GM12892 (cell line): ENCODE results near the gene ONECUT2.

Experiments used
- DNase-seq: peaks from one replicate; pipeline ENCODE4 v3.0.0; 2011; ENCODE audit not compliant: insufficient read length
- FAIRE-seq: peaks from 2 replicates; lab custom pipeline; 2011; peaks lifted over from hg19 to GRCh38; lab: Jason Lieb, UNC
- POLR2A ChIP-seq: IDR thresholded peaks from 2 replicates; pipeline ENCODE4 v1.6.1; 2011; ENCODE audit warnings: low read depth, low read length, control low read depth
- POLR2AphosphoS5 ChIP-seq: IDR thresholded peaks from 2 replicates; pipeline ENCODE4 v1.6.1; 2011; ENCODE audit warnings: low read depth, low read length, control low read depth
- TAF1 ChIP-seq: IDR thresholded peaks from 2 replicates; pipeline ENCODE4 v1.6.1; 2011; ENCODE audit warnings: low read depth, mild to moderate bottlenecking, control low read depth, low read length, borderline replicate concordance

ONECUT2 gene

DNA sequence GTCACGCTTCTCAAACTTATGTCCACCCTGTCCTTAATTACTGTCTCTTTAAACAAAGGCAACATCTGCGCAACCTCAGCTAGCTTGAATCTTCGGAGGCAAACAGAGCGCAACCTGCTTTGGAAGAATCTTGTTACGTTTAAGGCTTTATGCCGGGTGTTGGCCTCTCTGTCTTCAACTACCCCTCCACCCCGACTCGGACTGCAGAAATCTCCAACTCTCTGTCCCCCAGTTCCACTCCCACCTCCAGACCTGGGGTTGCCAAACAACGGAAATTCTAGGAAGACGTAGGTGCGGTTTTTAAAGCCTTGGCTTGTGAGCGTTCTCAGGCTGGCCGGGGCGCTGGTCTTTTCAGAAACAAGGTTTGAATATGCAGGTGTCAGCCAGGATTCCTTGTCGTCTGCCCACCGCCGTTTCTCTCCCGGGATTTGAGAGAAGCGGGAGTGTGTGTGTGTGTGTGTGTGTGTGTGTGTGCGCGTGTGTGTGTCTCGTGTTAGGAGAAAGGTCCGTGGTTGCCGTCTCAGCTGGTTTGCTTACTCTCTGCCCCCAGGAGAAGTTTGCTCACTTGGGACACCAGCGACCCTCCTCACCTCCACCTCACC lies 1.1 kb upstream of the ONECUT2 start:
- TF ChIP-seq POLR2AphosphoS5 (no peak), TAF1 (no peak), POLR2A (no peak)
- FAIRE-seq (no peak), DNase-seq (no peak)

DNA sequence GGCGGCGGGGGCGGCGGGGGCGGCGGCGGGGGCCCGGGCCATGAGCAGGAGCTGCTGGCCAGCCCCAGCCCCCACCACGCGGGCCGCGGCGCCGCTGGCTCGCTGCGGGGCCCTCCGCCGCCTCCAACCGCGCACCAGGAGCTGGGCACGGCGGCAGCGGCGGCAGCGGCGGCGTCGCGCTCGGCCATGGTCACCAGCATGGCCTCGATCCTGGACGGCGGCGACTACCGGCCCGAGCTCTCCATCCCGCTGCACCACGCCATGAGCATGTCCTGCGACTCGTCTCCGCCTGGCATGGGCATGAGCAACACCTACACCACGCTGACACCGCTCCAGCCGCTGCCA lies 644 bp downstream of the ONECUT2 start:
- FAIRE-seq, result no peak
- DNase-seq, result no peak
- TF ChIP-seq POLR2AphosphoS5 (no peak), POLR2A (no peak), TAF1 (no peak)

DNA sequence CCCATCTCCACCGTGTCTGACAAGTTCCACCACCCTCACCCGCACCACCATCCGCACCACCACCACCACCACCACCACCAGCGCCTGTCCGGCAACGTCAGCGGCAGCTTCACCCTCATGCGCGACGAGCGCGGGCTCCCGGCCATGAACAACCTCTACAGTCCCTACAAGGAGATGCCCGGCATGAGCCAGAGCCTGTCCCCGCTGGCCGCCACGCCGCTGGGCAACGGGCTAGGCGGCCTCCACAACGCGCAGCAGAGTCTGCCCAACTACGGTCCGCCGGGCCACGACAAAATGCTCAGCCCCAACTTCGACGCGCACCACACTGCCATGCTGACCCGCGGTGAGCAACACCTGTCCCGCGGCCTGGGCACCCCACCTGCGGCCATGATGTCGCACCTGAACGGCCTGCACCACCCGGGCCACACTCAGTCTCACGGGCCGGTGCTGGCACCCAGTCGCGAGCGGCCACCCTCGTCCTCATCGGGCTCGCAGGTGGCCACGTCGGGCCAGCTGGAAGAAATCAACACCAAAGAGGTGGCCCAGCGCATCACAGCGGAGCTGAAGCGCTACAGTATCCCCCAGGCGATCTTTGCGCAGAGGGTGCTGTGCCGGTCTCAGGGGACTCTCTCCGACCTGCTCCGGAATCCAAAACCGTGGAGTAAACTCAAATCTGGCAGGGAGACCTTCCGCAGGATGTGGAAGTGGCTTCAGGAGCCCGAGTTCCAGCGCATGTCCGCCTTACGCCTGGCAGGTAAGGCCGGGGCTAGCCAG lies 1.2 kb downstream of the ONECUT2 start:
- FAIRE-seq, result no peak
- TF ChIP-seq TAF1 (no peak), POLR2A (no peak), POLR2AphosphoS5 (no peak)
- no peak for DNase-seq

DNA sequence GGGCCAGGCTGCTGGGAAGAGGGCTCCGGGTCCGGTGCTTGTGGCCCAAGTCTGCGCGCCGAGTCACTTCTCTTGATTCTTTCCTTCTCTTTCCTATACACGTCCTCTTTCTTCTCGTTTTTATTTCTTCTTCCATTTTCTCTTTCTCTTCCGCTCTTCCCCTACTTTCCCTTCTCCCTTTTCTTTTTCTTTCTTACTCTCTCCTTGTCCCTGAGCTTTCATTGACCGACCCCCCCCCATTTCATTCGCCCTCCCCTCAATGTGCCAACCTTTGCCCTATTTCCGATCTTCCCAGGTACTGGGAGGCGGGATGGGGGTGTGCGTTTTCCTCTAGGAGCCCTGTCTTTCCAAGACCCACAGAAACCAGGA lies 1.8 kb downstream of the ONECUT2 start:
- DNase-seq (no peak), FAIRE-seq (no peak)
- TF ChIP-seq POLR2A (no peak), TAF1 (no peak), POLR2AphosphoS5 (no peak)

DNA sequence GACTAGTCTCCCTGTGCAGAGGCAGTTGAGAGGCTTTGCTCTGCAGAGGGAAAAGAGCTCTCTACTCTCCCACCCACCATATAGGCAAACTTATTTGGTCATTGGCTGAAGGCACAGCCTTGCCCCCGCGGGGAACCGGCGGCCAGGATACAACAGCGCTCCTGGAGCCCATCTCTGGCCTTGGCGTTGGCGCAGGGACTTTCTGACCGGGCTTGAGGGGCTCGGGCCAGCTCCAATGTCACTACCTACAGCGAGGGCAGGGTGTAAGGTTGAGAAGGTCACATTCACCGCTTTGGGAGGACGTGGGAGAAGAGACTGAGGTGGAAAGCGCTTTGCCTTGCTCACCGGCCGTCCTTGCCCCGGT lies 2.2 kb downstream of the ONECUT2 start:
- TF ChIP-seq POLR2AphosphoS5 (no peak), TAF1 (no peak), POLR2A (no peak)
- FAIRE-seq (no peak), DNase-seq (no peak)

DNA sequence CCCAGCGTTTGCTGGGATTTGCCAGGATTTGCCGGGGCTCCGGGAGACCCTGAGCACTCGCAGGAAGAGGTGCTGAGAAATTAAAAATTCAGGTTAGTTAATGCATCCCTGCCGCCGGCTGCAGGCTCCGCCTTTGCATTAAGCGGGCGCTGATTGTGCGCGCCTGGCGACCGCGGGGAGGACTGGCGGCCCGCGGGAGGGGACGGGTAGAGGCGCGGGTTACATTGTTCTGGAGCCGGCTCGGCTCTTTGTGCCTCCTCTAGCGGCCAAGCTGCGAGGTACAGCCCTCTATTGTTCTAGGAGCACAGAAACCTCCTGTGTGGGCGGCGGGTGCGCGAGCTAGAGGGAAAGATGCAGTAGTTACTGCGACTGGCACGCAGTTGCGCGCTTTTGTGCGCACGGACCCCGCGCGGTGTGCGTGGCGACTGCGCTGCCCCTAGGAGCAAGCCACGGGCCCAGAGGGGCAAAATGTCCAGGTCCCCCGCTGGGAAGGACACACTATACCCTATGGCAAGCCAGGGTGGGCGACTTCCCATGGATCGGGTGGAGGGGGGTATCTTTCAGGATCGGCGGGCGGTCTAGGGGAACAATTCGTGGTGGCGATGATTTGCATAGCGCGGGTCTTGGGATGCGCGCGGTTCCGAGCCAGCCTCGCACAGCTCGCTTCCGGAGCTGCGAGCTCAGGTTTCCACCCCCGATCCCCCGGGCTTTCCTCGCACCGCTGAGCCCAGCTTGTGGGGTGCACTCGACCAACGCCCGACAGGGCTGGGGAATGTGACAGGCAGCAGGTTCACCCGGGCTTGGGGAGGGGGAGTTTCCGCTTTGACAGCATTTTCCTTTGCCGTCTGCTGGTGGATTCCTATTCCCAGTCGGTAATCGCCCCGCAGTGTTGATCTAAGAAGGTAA lies 2.8 kb downstream of the ONECUT2 start:
- FAIRE-seq (no peak), DNase-seq (no peak)
- TF ChIP-seq POLR2A (no peak), TAF1 (no peak), POLR2AphosphoS5 (no peak)

DNA sequence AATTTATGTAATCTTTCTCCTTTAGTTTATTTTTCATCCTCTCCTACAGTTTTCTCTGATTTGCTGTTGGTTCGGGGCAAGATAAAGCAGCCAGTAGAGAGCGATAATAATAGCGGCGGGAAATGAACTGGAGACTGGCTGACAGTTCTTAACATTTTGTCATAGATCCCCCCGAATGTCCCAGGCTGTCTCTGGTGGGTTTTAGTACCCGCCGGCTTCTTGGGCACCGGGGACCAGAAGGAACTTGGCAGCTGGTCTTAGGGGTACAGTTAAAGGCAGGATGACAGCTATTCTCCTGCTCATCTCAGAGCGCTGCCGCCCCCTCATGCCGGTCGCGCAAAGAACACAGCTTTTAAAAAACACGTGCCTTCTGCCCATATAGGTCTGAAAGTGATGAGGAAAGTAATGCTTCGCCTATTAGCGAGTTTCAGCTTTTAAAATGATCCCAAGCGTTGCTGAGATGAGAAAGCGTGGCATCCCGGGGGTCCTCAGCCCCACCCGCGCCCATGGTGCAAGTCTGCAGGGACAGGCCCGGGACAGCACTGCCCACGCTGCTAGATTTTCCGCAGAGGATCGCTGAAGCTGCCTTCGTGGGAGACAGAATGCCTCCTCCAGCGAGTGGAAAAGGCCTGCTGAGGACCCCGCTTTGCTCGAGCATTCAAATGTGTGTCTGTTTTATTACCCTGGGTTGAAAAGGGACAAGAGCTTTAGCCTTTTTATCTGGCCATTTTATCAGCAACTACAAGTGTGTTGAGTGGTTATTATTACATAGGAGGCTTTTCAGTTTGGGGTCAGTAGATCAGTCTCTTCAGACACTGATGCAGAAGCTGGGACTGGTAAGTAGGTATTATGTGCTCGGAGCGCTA lies 3.8 kb downstream of the ONECUT2 start:
- no peak for FAIRE-seq
- TF ChIP-seq TAF1 (no peak), POLR2AphosphoS5 (no peak), POLR2A (no peak)
- no peak for DNase-seq

DNA sequence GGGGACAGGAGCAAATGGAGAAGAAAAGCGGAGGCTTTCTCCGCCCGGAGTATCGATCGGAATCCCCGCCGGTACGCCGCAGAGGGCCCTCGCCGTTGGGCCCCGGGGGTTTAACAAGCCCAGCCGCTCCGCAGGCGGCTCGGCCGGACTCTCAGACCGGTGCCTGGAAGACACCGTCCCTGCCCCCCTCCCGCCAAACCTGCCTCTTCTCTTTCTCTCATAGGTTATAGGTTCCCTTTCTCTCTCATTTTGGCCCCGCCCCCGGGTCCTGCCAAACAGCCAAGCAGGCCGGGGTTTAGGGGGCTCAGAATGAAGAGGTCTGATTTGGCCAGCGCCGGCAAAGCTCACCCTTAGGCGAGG lies 4.4 kb downstream of the ONECUT2 start:
- no peak for DNase-seq
- no peak for TF ChIP-seq TAF1
- TF ChIP-seq POLR2A, result no peak
- TF ChIP-seq POLR2AphosphoS5, result no peak
- FAIRE-seq, result no peak

DNA sequence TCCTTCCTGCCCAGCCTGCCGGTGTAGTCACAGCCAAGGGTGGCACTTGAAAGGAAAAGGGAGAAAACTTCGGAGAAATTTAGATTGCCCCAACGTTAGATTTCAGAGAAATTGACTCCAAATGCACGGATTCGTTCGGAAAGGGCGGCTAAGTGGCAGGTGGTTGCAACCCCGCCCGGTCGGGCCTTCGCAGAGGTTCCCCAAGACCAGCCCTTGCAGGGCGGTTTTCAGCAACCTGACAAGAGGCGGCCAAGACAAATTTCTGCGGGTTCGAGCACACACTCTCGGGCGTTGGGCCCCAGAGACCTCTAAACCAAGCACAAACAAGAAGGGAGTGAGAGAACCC lies 4.8 kb downstream of the ONECUT2 start:
- FAIRE-seq, result no peak

DNA sequence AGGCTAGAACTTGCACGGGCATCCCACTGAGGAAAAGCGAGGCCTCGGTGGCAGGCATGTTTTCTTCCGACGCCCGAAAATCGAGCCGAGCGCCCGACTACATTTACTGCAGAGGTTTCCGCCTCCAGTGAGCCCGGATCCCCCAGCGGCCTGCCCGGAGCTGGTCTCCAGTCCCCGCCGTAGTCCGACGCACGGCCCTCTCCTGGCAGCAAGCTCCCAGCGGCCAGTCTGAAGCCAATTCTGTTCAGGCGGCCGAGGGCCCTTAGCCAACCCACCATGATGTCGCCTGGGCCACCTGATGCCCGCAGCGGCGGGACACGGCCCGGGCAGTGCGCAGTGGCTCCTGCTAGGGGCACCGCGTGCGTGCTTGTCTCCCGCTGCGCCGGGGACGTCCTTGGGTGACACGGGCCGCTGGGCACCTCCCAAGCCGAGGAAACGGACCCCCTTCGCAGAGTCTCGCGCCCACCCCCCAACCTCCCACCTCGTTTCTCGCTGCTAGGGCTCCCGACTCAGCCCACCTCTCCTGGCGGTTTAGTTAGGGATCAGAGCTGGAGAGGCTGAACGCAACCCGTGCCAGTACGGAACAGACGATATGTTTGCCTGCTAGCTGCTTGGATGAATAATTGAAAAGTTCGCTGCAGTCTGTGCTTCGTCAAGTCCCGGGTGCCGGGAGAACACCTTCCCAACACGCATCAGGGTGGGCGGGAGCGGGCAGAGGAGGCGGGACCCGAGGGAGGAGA lies 5.3 kb downstream of the ONECUT2 start:
- TF ChIP-seq TAF1, result no peak
- no peak for TF ChIP-seq POLR2A
- no peak for TF ChIP-seq POLR2AphosphoS5
- FAIRE-seq, result no peak
- no peak for DNase-seq

More for the DNA sequence above, 4.8 kb downstream of the ONECUT2 start:
- TF ChIP-seq POLR2AphosphoS5 (no peak), POLR2A (no peak), TAF1 (no peak)
- no peak for DNase-seq
